K562 (cell line): ENCODE measurements around the gene PYCR2. TPM values are rescaled to one million over a fixed set of nuclear protein-coding genes. Genes with fewer than 3 reads are reported as not detected.
A peak's percentile ranks its signal among the peaks of the same experiment; 100 is the strongest.

Experiments used
- ATAC-seq: fragments of 200-7000 bp; cut with Tn5 transposase; 3 replicates; pipeline ENCODE4 v1.9.1; 2020; ENCODE audit warnings: moderate library complexity
- BruUV-seq: library from RNA; stranded (reverse); fragments of 400-500 nt; replicated peaks from 2 replicates; lab custom pipeline; 2021; lab: Mats Ljungman, UMichigan
- CTCF ChIA-PET: fragments of 300-600 bp; formaldehyde crosslinking; extraction: SDS; loops from one replicate; lab custom pipeline; 2021; ENCODE audit warnings: low intra/inter-chr PET ratio; lab: Yijun Ruan, JAX
- POLR2A ChIA-PET: fragments of 300-600, 350-650 bp; sonication (Branson Sonifier 250); formaldehyde crosslinking; extraction: SDS; loops from one replicate; lab custom pipeline; 2021; ENCODE audit warnings: antibody characterized with exemption, inconsistent platforms; lab: Yijun Ruan, JAX
- DNase-seq, 4 experiments: peaks; one replicate each; pipeline versions ENCODE4 v3.0.0 to v3.0.0-alpha.2; 2011 to 2018; ENCODE audit warnings: low spot score in 3 of 4, mixed read lengths in 3 of 4; ENCODE audit errors: extremely low read depth in 1 of 4
- FAIRE-seq: peaks from 2 replicates; lab custom pipeline; 2011; peaks lifted over from hg19 to GRCh38; lab: Jason Lieb, UNC
- H2AFZ ChIP-seq: 2 replicates; pipeline ENCODE4 v1.6.0; 2011; ENCODE audit warnings: low read depth, low read length, control low read depth, inconsistent platforms
- H3K27ac ChIP-seq: fragments of 200-600 bp; 3 replicates; pipeline ENCODE4 v1.8.0; 2011; ENCODE audit warnings: low read depth, mild to moderate bottlenecking, control low read depth, inconsistent platforms, low read length, moderate library complexity, mixed read lengths; ENCODE audit errors: extremely low read depth
- H3K27me3 ChIP-seq, 2 experiments: fragments of 300-600 bp in 1 of 2; 2 replicates in 1 of 2; 3 replicates in 1 of 2; pipeline versions ENCODE4 v1.6.0 to v1.8.0; 2011; ENCODE audit warnings: inconsistent platforms in 2 of 2, low read length in 2 of 2, mild to moderate bottlenecking in 1 of 2, mixed read lengths in 1 of 2, moderate library complexity in 1 of 2; ENCODE audit not compliant: control insufficient read depth in 2 of 2, insufficient read depth in 2 of 2
- H3K36me3 ChIP-seq: fragments of 300-600 bp; 3 replicates; pipeline ENCODE4 v1.8.0; 2011; ENCODE audit warnings: mild to moderate bottlenecking, low read length, inconsistent platforms; ENCODE audit not compliant: control insufficient read depth, insufficient read depth
- H3K4me1 ChIP-seq, 2 experiments: fragments of 200-600 bp in 1 of 2; replicated peaks in 1 of 2; 2 replicates in 1 of 2; 3 replicates in 1 of 2; pipeline versions ENCODE4 v1.5.1 to v1.8.0; 2011; ENCODE audit warnings: inconsistent platforms in 2 of 2, low read length in 2 of 2, mild to moderate bottlenecking in 1 of 2, mixed read lengths in 1 of 2, moderate library complexity in 1 of 2; ENCODE audit not compliant: control insufficient read depth in 2 of 2, insufficient read depth in 2 of 2
- H3K4me2 ChIP-seq: 2 replicates; pipeline ENCODE4 v1.6.1; 2011; ENCODE audit warnings: low read length, control low read depth, inconsistent platforms, mixed read lengths; ENCODE audit not compliant: insufficient read depth
- H3K4me3 ChIP-seq: fragments of 200-600 bp; sonication (generic), shearing (Covaris generic); 2 replicates; pipeline ENCODE4 v1.5.1; 2016; ENCODE audit warnings: control low read depth, inconsistent platforms
- H3K79me2 ChIP-seq: fragments of 200-600 bp; 3 replicates; pipeline ENCODE4 v1.8.0; 2011; ENCODE audit warnings: low read length, inconsistent platforms; ENCODE audit not compliant: control insufficient read depth, insufficient read depth
- H3K9ac ChIP-seq, 2 experiments: 2 replicates each; pipeline versions ENCODE4 v1.6.0 to v1.6.1; 2011; ENCODE audit warnings: low read depth in 2 of 2, low read length in 2 of 2, control low read depth in 1 of 2, inconsistent platforms in 1 of 2, mild to moderate bottlenecking in 1 of 2, mixed read lengths in 1 of 2; ENCODE audit not compliant: insufficient read depth in 1 of 2
- H3K9me1 ChIP-seq: one replicate; pipeline ENCODE4 v1.6.0; 2011; ENCODE audit warnings: inconsistent platforms, mild to moderate bottlenecking, low read length, moderate library complexity; ENCODE audit not compliant: control insufficient read depth, insufficient read depth
- H3K9me3 ChIP-seq: replicated peaks from 2 replicates; pipeline ENCODE4 v1.5.1; 2011; ENCODE audit warnings: low read depth, low read length, inconsistent platforms; ENCODE audit not compliant: control insufficient read depth, insufficient read depth
- H4K20me1 ChIP-seq: replicated peaks from 2 replicates; pipeline ENCODE4 v1.6.1; 2011; ENCODE audit warnings: low read length, inconsistent platforms, mixed read lengths; ENCODE audit not compliant: control insufficient read depth, insufficient read depth
- ESRRB ChIP-seq: fragments of 250-450 bp; sonication (Bioruptor Pico); IDR thresholded peaks from 2 replicates; pipeline ENCODE4 v1.5.0; 2020; ENCODE audit warnings: mild to moderate bottlenecking, moderate library complexity, borderline replicate concordance
- HIVEP1 ChIP-seq: fragments of 250-450 bp; sonication (Bioruptor Pico); IDR thresholded peaks from 2 replicates; pipeline ENCODE4 v1.4.0; 2020; ENCODE audit warnings: mild to moderate bottlenecking
- HNRNPL ChIP-seq: fragments of 200-400 bp; formaldehyde crosslinking; IDR thresholded peaks from 2 replicates; pipeline ENCODE4 v1.6.1; 2017; ENCODE audit warnings: low read depth, mild to moderate bottlenecking, low read length
- MEIS2 ChIP-seq: fragments of 450-650 bp; IDR thresholded peaks from 2 replicates; pipeline ENCODE4 v1.6.1; 2014; ENCODE audit warnings: mild to moderate bottlenecking; ENCODE audit not compliant: partially characterized antibody
- SREBF2 ChIP-seq: sonication (generic); formaldehyde crosslinking; IDR thresholded peaks from 2 replicates; pipeline ENCODE4 v1.4.0; 2020; ENCODE audit warnings: mild to moderate bottlenecking, missing genetic modification reagents
- ZFP1 ChIP-seq: fragments of 450-650 bp; formaldehyde crosslinking; IDR thresholded peaks from 2 replicates; pipeline ENCODE4 v1.4.0; 2020; ENCODE audit warnings: mild to moderate bottlenecking, mixed read lengths
- ZNF436 ChIP-seq: fragments of 250-450, 450-650 bp; sonication (Bioruptor Pico); formaldehyde crosslinking; IDR thresholded peaks from 2 replicates; pipeline ENCODE4 v1.7.0; 2020; ENCODE audit warnings: mild to moderate bottlenecking
- WGBS: fragments of 100-300 bp; shearing (Covaris generic); methylation state at CpG from one replicate; pipeline ENCODE4 v1.1.6; 2016; ENCODE audit warnings: low coverage, mixed read lengths; ENCODE audit not compliant: insufficient coverage; ENCODE audit errors: missing lambda C conversion rate; 5-methylcytosine and 5-hydroxymethylcytosine counted together
- in situ Hi-C: fragments of 300-500 bp; cut with MboI; formaldehyde crosslinking; loops from 4 replicates; pipeline ENCODE4 v1.15.0; 2018; ENCODE audit warnings: inconsistent platforms, mixed read lengths
- intact Hi-C: fragments of 100-400 bp; cut with micrococcal nuclease; formaldehyde crosslinking; loops from 2 replicates; pipeline ENCODE4 v1.14.2; 2022
- polyA plus RNA-seq, 8 experiments: library from polyadenylated mRNA; depleted of rRNA in 4 of 8; stranded (reverse) in 5 of 8; unstranded in 3 of 8; fragments of >200 nt; fragmentation: Nextera tagmentation in 2 of 8; fragmentation: Illumina TruSeq in 1 of 8; extraction: Ambion mirVana in 2 of 8; extraction: Trizol in 1 of 8; gene quantifications; 2 replicates each; pipeline versions ENCODE4 v1.2.1 to v1.2.3, GENCODE V29; 2011 to 2014; ENCODE audit warnings: inconsistent platforms in 1 of 8, missing spikeins in 1 of 8
- total RNA-seq, 7 experiments: library from RNA; depleted of rRNA in 6 of 7; stranded (reverse); fragments of >200 nt in 6 of 7; fragmentation: Illumina TruSeq in 2 of 7; extraction: Trizol in 2 of 7; gene quantifications; 2 replicates each; pipeline versions ENCODE4 v1.2.1 to v1.2.3, GENCODE V29; 2011 to 2021; ENCODE audit warnings: low replicate concordance in 1 of 7

PYCR2 gene
- total and polyA plus RNA-seq, 9 of the 15 experiments (the other 6 are each of a cell fraction or from before 2014, with no cell fraction given) = 5.5 to 219 (median 127) TPM

DNA sequence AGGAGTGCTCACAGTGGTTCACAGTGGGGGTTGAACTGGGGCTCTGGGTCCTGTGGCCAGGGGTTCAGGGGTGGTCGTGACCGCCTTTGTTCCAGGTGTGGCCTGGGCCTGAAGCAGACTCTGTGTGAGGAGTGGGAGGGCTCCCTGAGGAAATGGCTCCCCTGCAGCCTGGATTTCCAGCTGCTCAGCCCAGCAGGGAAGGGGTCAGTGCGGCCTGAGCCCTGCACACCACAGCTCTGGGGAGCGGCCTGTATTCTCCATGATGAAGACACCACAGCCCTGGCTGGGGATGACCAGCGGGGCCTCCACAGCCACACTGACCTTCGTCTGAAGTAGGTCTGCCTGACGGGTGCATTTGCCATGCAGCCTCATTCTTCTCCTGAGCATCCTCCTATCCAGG, 16.7 kb downstream of the PYCR2 start (continued):
- TF ChIP-seq ESRRB (CRISPR knock-in tag) = no peak

DNA sequence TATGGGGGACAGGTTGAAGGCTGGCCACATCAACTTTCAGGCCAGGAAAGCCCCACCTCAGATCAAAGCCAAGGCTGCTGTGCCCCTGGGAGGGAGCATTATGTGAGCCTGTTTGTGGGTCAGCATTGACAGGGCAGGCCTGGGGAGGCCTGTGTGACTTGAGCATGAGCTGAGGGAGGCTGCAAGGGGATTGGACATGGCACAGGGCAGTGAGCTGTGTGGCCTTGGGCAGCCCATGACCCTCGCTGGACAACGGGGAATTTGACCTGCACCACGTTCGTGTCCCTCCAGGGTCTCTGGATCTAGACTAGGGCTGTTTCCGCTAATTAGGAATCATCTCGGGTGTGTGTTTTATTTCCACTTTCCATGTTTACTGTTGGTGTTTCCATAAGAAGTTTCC, 17.6 kb downstream of the PYCR2 start:
- Histone ChIP-seq H3K27me3 (no peaks in the 10 kb centered on the region), H3K9me1 (no peaks in the 10 kb centered on the region), H3K36me3 (no peaks in the 10 kb centered on the region), H3K4me2 (no peak overlapping the region), H4K20me1 (no peaks in the 10 kb centered on the region), H3K9me3 (no peaks in the 10 kb centered on the region), H3K79me2 (no peaks in the 10 kb centered on the region), H3K9ac (peak overlapping the region in 1 of 2 experiments; percentile 53; a peak in 2 of 4 replicates), H3K4me3 (no peak overlapping the region), H2AFZ (no peak overlapping the region), H3K27ac (no peak overlapping the region), H3K4me1 (peaks cover 0 to 9% of the 10 kb centered on the region in 2 experiments; a peak in 2 of 5 replicates)
- no TSS peak for BruUV-seq
- no peak for FAIRE-seq
- 71% methylated on average over 6 of the region's 6 CpGs for WGBS
- no peak for TF ChIP-seq HIVEP1
- no peak for TF ChIP-seq ZFP1 (CRISPR knock-in tag)
- no peak for TF ChIP-seq ZNF436 (CRISPR knock-in tag)
- no peak for TF ChIP-seq MEIS2
- TF ChIP-seq HNRNPL = no peak
- no peak for TF ChIP-seq SREBF2 (CRISPR knock-in tag)
- DNase-seq = no peak
- CTCF ChIA-PET = no interaction called here
- peak; percentile 12; the same call in 1 of the 3 replicates for ATAC-seq
- in situ Hi-C loops = no loop called here
- intact Hi-C loops = no loop called here
- POLR2A ChIA-PET = interaction anchor here (0.7 to 1.7 kb wide), 5 partner anchors 10 to 81 kb away, joined by 3 to 9 read pairs (median 3); no protein-coding TSS in a partner anchor
